HG03558 (cell line): ENCODE results near the gene SCMH1.
"Not testable (repeated sequence)": the region's sequence is repeated elsewhere in the genome, so short reads cannot be mapped to it uniquely, and the experiment has no call there.

Experiments
- ATAC-seq: cut with Tn5 transposase; IDR thresholded peaks from one replicate; pipeline ENCODE4 v1.9.1; 2021; ENCODE audit warnings: moderate number of reproducible peaks; ENCODE audit not compliant: unreplicated experiment; ENCODE audit errors: extremely low read depth

SCMH1 gene

DNA sequence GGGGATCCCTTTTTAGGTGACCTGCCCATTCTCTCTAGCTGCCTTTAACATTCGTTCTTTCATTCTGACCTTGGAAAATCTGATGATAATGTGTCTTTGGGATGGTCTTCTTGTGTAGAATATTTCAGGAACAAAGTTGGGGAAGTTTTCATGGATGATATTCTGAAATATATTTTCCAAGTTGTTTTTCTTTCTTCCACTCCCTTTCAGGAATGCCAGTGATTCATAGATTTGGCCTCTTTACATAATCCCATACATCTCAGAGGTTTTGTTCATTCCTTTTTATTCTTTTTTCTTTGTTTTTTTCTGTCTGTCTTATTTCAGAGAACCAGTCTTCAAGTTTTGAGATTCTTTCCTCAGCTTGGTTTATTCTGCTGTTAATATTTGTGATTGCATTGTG lies 13.9 kb upstream of the SCMH1 start:
- no peak for ATAC-seq

GRCh38 chr1:41251120-41251519 lies 9.0 kb upstream of the SCMH1 start:
- not testable (repeated sequence) for ATAC-seq

- no peak for ATAC-seq
These were observed 7.2 kb upstream of the SCMH1 start for GRCh38 chr1:41249319-41249718.

DNA sequence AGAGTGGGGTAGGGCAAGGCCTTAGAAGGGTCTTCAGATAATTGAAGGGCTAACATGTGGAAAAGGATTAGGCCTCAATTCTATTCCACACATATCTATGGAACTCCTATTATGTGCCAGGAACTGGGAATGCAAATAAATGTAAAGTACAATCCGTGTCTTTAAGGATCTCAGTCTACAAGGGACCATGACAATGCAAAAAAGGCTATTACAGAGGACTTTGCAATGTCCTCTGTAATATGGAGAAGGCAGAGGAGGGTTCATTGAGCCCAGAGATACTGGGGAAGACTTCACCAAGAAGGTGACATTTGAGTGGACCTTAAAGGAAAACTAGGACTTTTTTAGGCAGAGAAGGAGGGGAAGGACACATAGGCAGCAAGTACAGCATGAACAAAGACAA lies 4.5 kb upstream of the SCMH1 start:
- ATAC-seq, result no peak

- no peak for ATAC-seq
These were observed 3.6 kb upstream of the SCMH1 start for GRCh38 chr1:41245659-41246058.

DNA sequence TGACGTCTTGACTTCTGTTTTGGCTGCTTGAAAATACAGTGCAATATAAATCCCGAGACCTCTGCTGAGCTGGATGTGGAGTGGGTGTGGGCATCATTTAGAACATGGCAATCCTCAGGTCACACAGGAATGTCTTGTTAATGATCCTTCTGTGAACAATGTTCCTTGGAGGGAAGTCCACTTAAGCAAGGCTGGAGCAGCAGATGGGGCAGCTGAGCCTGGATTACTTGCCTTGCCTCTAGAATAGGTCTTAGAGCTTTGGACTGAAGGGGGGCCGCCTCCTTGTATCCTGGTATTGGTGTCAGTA lies 926 bp upstream of the SCMH1 start:
- ATAC-seq, result no peak

GRCh38 chr1:41242342-41243078 lies 404 bp upstream of the SCMH1 start:
- no peak for ATAC-seq

DNA sequence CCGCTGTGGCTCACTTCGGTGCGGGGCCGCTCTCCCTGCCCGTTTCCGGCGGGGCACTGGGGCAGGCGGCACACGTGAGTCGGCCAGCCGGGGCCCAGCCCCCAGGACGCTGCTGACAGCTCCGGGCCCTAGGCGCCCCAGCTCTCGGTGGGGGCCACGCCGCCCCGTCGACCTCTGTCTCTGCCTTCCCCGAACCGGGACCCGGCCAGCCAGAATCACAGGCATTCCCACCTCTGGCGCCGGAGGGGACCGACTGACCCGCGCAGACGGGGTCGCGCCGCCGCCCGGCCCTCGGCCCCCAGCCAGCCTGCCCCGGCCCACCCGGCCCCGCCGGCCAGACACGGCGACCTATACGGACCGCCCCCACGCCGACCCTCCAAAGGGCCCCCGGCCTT lies 755 bp downstream of the SCMH1 start:
- ATAC-seq, result no peak

GRCh38 chr1:41240781-41241353 lies 1.2 kb downstream of the SCMH1 start:
- ATAC-seq, result no peak

DNA sequence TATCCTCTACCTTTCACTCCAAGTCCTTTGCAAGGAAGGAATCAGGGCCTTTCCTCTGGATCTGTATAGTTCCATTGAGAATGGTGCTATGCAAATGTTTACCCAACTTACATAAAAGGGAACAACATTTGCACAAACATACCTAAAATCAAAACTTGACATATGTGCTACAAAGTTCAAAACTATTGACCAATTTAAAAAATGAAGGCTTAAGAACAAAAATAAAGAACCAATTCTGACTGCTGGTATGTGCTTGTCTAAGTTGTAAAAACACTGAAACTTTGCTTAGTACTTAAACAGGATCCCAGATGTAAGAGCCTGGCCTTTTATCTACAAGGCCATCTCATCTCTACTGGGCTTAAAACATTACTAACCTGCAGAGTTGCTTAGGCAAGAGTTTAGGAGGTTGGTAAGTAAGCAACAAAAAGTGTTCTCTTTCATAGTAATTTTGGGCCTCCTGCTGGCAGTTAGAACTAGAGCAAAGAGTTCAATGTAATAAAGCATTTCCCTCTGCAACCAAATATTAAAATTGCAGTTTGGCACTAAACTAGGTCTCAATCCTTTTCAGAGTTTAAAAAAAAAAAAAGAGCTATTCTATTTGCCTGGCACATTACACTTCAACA lies 2.0 kb downstream of the SCMH1 start:
- ATAC-seq, result no peak

DNA sequence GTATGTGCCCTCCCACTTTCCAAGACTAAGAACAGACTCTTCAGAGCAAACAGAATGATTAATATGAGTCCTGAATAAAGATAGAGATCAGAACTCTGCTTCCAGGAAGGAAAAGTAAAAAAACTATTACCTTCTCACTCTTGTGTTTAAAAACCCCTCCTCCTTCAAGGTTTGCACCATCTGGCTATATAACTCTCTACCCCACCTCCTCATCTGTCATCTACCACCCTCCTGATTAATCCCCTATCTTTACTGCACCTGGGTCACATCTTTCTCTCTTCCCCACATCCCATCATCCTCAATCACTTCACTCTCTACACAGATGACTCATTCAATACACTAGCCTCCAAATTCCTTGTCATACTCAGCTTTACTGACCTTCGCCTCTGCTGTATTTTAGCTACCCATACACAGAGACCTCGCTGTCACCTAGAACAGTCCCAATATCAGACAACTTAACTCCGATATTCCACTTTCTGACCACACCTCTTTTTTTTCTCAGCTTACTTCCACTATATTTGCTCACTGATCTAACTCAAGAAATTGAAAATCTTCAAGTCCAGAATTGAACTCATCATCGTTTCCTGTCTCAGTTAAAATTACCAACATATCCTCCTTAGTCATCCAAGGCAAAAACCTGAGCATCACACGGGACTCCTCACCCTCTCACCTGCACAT lies 3.7 kb downstream of the SCMH1 start:
- ATAC-seq, result no peak

DNA sequence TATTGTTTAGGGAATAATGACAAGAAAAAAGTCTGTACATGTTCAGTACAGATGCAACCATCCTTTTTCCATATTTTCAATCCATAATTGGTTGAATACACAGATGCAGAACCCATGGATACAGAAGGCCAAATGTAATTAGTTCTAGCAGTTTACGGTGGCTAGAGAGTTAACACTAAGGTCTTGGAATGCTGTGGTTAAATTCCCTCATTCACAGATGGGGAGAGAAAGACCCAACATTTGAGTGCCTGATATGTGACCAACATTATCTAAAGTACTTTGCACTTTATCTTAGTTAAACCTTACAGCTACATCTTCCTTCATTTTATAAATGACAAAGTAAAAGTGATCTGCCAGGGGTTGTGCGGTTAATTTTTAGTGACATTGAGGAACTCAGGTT lies 5.3 kb downstream of the SCMH1 start:
- no peak for ATAC-seq

- ATAC-seq, result no peak
These were observed 6.2 kb downstream of the SCMH1 start for GRCh38 chr1:41235893-41236292.

DNA sequence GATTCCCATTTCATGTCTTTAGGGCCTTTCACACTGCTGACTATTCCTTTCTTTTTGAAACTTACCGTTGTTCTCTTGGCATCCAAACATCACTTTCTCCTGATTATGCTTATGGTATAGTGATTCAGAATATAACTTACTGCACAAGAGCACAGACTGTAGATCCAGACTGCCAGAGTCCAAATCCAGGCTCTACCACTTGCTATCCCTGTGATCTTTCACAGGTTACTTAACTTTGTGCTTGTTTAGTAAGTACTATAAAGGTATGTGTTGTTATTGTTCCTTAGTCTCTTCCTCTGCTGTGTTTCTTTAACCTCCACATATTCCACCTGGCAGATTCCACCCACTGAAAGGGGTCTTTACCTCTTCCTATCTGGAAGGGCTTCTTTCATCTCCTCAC lies 8.4 kb downstream of the SCMH1 start:
- ATAC-seq, result no peak

- no peak for ATAC-seq
These were observed 9.8 kb downstream of the SCMH1 start for GRCh38 chr1:41232305-41232704.

DNA sequence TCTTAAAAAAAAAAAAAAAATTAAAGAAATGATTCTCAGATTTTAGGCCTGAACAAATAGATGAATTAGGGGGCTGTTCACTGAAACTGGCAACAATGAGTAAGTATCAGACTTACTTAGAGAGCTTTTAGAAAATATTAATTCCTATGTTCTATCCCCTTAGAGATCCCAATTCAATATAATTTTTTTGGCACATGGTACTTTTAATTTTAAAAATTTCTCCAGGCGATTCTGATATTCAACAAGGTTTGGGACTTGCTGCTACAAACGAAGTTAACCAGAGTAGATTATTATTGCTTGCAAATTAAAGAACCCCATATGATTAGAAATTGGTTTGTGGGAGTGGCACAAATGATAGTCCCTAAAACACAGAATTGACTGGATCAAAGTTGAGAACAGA lies 11.4 kb downstream of the SCMH1 start:
- no peak for ATAC-seq

GRCh38 chr1:41229219-41229618 lies 12.9 kb downstream of the SCMH1 start:
- not testable (repeated sequence) for ATAC-seq

DNA sequence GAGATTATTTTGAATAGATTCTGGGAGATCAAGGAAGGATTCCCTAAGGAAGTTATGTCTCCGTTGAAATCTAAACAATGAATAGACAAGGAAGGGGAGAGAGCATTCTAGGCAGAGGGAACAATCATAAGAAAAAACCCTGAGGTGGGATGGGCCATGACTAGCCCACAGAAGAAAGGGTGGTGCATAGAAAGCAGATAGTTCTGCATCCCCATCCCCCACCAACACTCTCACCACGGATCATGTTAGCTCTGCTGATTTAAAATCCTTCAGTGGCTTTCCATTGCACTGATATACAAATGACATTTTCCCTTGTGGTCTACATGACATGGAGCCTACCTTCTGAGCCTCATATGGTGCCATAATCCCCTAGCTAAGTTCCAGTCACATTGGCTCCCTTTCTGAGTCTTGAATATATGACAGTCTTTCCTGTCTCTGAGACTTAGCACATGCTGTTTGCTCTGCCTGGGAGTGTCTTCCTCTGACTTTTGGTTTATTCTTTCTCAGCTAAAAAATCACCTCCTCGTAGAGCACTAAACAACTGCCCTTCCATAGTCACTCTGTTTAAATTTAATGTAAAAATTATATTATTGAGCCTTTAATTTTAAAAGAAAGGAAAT lies 15.2 kb downstream of the SCMH1 start:
- ATAC-seq, result no peak

DNA sequence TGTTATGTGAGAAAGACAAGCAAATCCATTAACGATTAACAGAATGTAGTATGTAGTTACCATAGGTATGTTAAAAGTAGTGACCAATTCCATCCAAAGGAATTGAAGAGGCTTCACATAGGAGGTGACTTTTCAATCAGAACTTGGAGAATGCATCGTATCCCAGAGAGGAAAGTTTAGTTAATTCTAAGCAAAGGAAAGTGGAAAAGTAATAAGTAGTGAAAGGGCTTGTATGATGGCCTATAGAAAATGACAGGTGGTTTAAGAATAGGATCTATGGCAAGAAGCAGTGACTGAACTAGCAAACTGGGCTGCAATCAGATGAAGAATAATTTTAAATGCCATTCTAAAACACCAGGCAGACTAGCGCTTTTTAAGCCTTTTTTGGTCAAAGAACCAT lies 16.6 kb downstream of the SCMH1 start:
- ATAC-seq, result no peak

DNA sequence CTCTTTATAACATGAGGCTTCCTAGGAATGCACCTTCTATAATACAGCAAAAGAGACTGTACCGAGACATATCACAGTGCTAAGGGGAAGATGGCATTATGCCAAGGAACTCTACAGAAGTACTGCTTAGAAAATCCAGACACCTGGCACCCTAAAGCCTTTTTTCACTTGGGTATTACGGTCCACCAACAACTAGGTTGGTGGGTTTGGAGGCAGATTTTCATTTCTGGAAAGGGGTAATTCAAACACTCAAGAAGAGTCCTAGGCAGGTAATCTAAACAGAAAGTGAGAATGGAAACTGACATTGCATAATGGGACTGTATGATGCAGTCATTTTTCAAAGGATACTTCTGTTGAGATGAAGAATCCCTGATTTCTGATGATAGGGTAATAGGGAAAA lies 19.6 kb downstream of the SCMH1 start:
- no peak for ATAC-seq

GRCh38 chr1:41221995-41222394 lies 20.1 kb downstream of the SCMH1 start:
- no peak for ATAC-seq
